Kidney (tissue), 14 donors: ENCODE data around the gene CEP63. TPM values are rescaled to one million over a fixed set of nuclear protein-coding genes. Genes with fewer than 3 reads are reported as not detected.

Source experiments
- DNase-seq, 5 donors: peaks; one replicate each; pipeline ENCODE4 v3.0.0-alpha.2; 2013 to 2020
- FAIRE-seq: peaks from 2 replicates; lab custom pipeline; 2012; peaks lifted over from hg19 to GRCh38; lab: Jason Lieb, UNC
- H3K27ac ChIP-seq, 2 donors: one replicate each; pipeline ENCODE4 v1.7.0; 2013; ENCODE audit warnings: low read depth in 2 of 2, low read length in 2 of 2, inconsistent platforms in 1 of 2
- H3K27me3 ChIP-seq: one replicate; pipeline ENCODE4 v1.7.1; 2013; ENCODE audit warnings: low read length, inconsistent platforms; ENCODE audit not compliant: control insufficient read depth, insufficient read depth
- H3K36me3 ChIP-seq, 3 donors: one replicate each; pipeline versions ENCODE4 v1.7.0 to v1.7.1; 2013; ENCODE audit warnings: low read length in 3 of 3, control low read depth in 1 of 3, inconsistent platforms in 1 of 3; ENCODE audit not compliant: insufficient read depth in 3 of 3, control insufficient read depth in 2 of 3
- H3K4me1 ChIP-seq, 3 donors: one replicate each; pipeline versions ENCODE4 v1.7.0 to v1.7.1; 2013; ENCODE audit warnings: low read length in 3 of 3, inconsistent platforms in 1 of 3, low read depth in 1 of 3; ENCODE audit not compliant: control insufficient read depth in 2 of 3, insufficient read depth in 2 of 3
- H3K4me3 ChIP-seq, 3 donors: one replicate each; pipeline versions ENCODE4 v1.7.0 to v1.8.1; 2013; ENCODE audit warnings: low read length in 3 of 3, control low read depth in 1 of 3, inconsistent platforms in 1 of 3
- H3K9ac ChIP-seq, 3 donors: one replicate each; pipeline versions ENCODE4 v1.7.0 to v1.7.1; 2013; ENCODE audit warnings: low read length in 3 of 3, control low read depth in 1 of 3, inconsistent platforms in 1 of 3
- H3K9me3 ChIP-seq, 3 donors: one replicate each; pipeline versions ENCODE4 v1.7.0 to v1.7.1; 2013; ENCODE audit warnings: low read length in 3 of 3, control low read depth in 1 of 3, inconsistent platforms in 1 of 3; ENCODE audit not compliant: control insufficient read depth in 2 of 3, insufficient read depth in 1 of 3
- intact Hi-C: fragments of 100-400 bp; cut with DNase I; formaldehyde crosslinking; loops from one replicate; pipeline ENCODE4 v1.11.1; 2022
- polyA plus RNA-seq: library from polyadenylated mRNA; stranded (reverse); fragments of 350-450 nt; fragmentation: Illumina TruSeq; extraction: RNeasy Lipid Tissue Mini Kit (QIAGEN cat#74804); gene quantifications from one replicate; pipeline ENCODE4 v1.2.3, GENCODE V29; 2014; ENCODE audit warnings: low read depth, low replicate concordance; ENCODE audit not compliant: insufficient read depth
- total RNA-seq: library from RNA; stranded (reverse); fragmentation: NEBNext Ultra II Directional; extraction: Animal tissue kit (Norgen Biotek cat#: 25700); gene quantifications from one replicate; pipeline ENCODE4 v1.2.1, GENCODE V29; 2021
- TF ChIP-seq, protein P1 (sequence below): IDR thresholded peaks from 3 replicates; pipeline ENCODE4 v1.5.1; 2012; ENCODE audit warnings: mild to moderate bottlenecking, moderate library complexity, borderline replicate concordance; ENCODE audit not compliant: insufficient read depth; ENCODE audit errors: extremely low read depth
- donor health status: control.
- donor health status: control.
- donor health status: control.
- donor health status: control.
- donor health status: control.
- donor health status: DM: yes; HTN: yes; CAD: no.
- donor health status: Normal renal cell carcinoma (clear cell type).

CEP63 gene
- total and polyA plus RNA-seq, 2 donors from 2014 or later: 19.2 to 19.6 TPM

DNA sequence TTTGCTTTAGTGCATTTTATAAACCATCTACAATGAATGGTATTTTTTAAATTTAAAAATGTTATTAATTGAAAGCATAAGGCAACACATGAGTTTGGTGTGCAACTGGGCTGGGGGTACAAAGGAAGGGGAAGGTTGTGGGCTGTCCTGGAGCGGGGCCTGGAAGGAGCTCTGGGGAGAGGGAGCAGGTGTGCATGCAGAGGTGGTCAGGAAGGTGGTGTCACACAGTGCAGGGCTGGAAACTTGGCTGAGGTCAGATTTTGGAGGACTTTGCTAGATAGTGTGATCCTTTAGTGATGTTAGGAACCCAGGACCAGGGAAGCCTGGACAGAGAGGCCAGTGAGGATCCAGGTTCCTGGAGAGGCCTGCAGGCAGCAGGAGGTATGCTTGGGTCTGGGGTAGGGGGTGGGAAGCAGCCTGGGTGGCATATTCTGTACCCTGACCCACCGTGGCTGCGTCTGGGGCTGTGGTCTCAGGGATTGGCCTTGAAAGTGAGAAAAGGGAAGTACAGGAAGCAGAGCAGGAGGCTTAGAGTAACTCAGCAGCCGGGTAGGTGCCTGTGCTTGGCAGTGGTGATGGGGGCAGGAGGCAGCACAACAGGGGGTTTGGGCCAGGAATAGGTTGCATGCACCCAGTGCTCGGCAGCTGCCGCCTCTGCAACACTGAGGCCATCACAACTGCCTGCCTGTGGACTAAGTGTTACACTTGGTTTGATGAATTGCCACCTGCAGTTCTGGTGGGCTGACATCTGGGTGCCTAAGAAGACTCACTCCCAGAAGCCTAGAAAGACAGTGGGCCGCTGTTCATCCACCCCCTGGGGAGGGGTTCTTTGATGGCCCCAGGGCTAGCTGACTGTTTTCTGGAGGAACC, 132.0 kb downstream of the CEP63 start:
- H3K27me3 ChIP-seq: no peaks in the 10 kb centered on the region
- FAIRE-seq: no peak
- no peak overlapping the region for H3K27ac ChIP-seq
- intact Hi-C loops: no loop called here
- DNase-seq: no peak
- H3K9ac ChIP-seq: no peak overlapping the region
- no peak overlapping the region for H3K4me3 ChIP-seq
- H3K9me3 ChIP-seq: no peaks in the 10 kb centered on the region
- H3K36me3 ChIP-seq: peaks cover 0 to 5% (median 0%) of the 10 kb centered on the region in 3 donors
- TF ChIP-seq, protein P1, sequence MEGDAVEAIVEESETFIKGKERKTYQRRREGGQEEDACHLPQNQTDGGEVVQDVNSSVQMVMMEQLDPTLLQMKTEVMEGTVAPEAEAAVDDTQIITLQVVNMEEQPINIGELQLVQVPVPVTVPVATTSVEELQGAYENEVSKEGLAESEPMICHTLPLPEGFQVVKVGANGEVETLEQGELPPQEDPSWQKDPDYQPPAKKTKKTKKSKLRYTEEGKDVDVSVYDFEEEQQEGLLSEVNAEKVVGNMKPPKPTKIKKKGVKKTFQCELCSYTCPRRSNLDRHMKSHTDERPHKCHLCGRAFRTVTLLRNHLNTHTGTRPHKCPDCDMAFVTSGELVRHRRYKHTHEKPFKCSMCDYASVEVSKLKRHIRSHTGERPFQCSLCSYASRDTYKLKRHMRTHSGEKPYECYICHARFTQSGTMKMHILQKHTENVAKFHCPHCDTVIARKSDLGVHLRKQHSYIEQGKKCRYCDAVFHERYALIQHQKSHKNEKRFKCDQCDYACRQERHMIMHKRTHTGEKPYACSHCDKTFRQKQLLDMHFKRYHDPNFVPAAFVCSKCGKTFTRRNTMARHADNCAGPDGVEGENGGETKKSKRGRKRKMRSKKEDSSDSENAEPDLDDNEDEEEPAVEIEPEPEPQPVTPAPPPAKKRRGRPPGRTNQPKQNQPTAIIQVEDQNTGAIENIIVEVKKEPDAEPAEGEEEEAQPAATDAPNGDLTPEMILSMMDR: no peak
- H3K4me1 ChIP-seq: no peaks in the 10 kb centered on the region

DNA sequence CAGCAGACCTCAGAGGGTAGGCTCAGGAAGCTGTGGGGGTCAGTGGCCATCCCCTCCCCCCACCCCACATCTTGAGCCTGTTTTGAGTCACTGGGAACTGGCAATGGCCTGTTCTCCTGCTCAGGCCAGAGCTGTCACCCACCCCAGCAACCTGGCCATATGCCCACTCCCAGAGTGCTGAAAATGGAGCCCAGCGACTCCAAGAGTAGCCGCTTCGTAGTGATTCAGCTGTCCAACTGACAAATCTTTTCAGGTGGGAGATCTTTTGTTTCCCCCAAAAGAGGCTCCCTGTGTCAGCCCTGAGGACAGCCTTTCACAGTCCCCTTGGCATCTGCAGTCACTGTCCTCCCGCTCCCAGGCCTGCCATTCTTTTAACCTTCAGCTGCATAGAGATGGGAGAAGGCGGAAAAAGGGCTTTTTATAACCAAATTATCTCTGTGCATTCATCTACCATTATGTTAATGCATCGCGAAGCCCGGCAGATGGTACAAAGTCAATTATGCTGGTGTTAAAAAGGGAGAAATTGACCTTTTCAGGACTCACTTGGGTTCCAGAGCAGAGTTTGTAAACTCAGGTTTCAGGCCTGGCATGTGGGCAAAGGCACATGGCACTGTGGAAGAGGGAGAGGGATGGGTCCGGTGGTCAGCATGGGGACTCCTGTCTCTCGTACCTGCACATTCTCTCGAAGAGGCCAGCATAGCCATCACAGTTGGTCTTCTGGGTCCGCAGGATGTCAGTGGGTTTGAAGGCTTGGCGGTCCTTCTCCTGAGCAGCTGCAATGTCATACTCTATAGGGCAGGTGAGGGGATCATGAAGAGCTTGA, 132.8 kb downstream of the CEP63 start:
- FAIRE-seq (no peak), DNase-seq (peak in 1 of 5 donors; percentile 8)
- intact Hi-C loops: no loop called here
- Histone ChIP-seq H3K27ac (no peak overlapping the region), H3K36me3 (peaks cover 0 to 5% (median 0%) of the 10 kb centered on the region in 3 donors), H3K9ac (no peak overlapping the region), H3K4me3 (no peak overlapping the region), H3K27me3 (no peaks in the 10 kb centered on the region), H3K4me1 (no peaks in the 10 kb centered on the region), H3K9me3 (no peaks in the 10 kb centered on the region)
- TF ChIP-seq, protein P1: no peak

DNA sequence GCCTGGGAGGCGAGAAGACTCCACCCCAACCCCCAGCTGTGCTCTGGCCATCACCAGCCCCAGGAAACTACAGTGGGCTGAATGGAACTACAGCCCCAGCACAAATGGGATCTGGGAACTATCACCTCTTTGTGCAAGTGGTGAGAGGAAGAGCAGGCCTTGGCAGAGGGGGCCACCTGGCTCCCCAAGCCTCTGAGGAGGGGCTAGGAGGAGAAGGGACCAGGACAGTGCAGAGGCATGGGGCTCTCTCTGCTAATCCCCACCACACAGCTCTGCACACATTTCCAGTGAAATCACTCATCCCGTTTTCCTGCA, 133.4 kb downstream of the CEP63 start:
- Histone ChIP-seq H3K27me3 (no peaks in the 10 kb centered on the region), H3K9ac (no peak overlapping the region), H3K9me3 (no peaks in the 10 kb centered on the region), H3K36me3 (peaks cover 0 to 5% (median 0%) of the 10 kb centered on the region in 3 donors), H3K27ac (no peak overlapping the region), H3K4me1 (no peaks in the 10 kb centered on the region), H3K4me3 (no peak overlapping the region)
- intact Hi-C loops: no loop called here
- TF ChIP-seq, protein P1: no peak
- no peak for DNase-seq
- FAIRE-seq: no peak
